ENCODE measurements around the gene EPB41L5. TPM values are rescaled to one million over a fixed set of nuclear protein-coding genes. Genes with fewer than 3 reads are reported as not detected.
"Not testable (repeated sequence)": the region's sequence is repeated elsewhere in the genome, so short reads cannot be mapped to it uniquely, and the experiment has no call there.

The EPB41L5 gene
- total RNA-seq, 4 donors from 2014 or later, result 13.7 to 49.7 (median 21.1) TPM

DNA sequence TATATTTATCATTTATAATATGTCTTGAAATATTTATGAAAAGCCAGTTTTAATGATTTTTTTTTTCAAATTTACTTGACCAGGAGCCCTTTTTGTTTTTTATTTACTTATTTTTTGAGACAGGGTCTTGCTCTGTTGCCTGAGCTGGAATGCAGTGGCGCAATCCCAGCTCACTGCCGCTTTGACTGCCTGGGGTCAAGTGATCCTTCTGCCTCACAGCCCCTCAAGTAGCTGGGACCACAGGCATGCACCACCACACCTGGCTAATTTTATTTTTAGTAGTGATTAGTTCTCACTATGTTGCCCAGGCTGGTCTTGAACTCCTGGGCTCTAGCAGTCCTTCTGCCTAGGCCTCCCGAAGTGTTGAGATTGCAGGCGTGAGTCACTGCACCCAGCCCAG lies 5.7 kb downstream of the EPB41L5 start:
- ATAC-seq, result no peak
- Histone ChIP-seq H3K4me3 (no peak overlapping the region), H3K27ac (no peak overlapping the region), H3K9me3 (peaks cover 0 to 3% (median 0%) of the 10 kb centered on the region in 3 donors), H3K4me1 (peaks cover 0 to 20% (median 0%) of the 10 kb centered on the region in 3 donors), H3K27me3 (no peaks in the 10 kb centered on the region), H3K36me3 (peaks cover 0 to 14% of the 10 kb centered on the region in 2 donors)
- 92 to 100% methylated on average over 4 of the region's 4 CpGs for WGBS, 2 donors (ENCODE audit: low coverage in 1 of 2)
- TF ChIP-seq EP300 (IDR thresholded peaks at IDR 0.05) (no peak), POLR2AphosphoS5 (IDR thresholded peaks at IDR 0.05) (no peak), POLR2A (IDR thresholded peaks at IDR 0.05) (no peak)
- TF ChIP-seq, protein P1, sequence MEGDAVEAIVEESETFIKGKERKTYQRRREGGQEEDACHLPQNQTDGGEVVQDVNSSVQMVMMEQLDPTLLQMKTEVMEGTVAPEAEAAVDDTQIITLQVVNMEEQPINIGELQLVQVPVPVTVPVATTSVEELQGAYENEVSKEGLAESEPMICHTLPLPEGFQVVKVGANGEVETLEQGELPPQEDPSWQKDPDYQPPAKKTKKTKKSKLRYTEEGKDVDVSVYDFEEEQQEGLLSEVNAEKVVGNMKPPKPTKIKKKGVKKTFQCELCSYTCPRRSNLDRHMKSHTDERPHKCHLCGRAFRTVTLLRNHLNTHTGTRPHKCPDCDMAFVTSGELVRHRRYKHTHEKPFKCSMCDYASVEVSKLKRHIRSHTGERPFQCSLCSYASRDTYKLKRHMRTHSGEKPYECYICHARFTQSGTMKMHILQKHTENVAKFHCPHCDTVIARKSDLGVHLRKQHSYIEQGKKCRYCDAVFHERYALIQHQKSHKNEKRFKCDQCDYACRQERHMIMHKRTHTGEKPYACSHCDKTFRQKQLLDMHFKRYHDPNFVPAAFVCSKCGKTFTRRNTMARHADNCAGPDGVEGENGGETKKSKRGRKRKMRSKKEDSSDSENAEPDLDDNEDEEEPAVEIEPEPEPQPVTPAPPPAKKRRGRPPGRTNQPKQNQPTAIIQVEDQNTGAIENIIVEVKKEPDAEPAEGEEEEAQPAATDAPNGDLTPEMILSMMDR (IDR thresholded peaks at IDR 0.05), result no peak

DNA sequence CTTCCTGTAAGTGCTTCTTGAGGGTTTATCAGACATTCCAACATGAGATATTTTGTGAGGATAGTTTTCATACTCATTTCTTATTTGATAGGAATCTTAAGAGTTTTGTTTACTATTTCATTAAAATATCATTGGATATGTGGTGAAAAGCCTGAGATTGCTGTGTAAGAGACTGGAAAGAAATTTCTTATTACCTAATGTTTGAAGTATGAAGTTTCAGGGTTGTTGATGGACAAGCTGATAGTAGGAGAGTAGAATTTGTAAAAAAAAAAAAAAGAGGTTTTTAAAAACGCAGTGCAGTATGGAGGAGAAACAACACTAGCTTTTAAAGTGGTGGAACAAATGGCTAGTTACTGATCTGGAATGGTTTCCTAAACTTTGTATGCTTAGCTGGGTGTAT lies 7.7 kb downstream of the EPB41L5 start:
- ATAC-seq, result no peak
- Histone ChIP-seq H3K4me1 (peaks cover 0 to 1% (median 0%) of the 10 kb centered on the region in 3 donors), H3K4me3 (no peak overlapping the region), H3K36me3 (peaks cover 0 to 22% of the 10 kb centered on the region in 2 donors), H3K9me3 (peaks cover 0 to 3% (median 0%) of the 10 kb centered on the region in 3 donors), H3K27ac (no peak overlapping the region), H3K27me3 (no peaks in the 10 kb centered on the region)
- 82 to 86% methylated on average over 1 of the region's 1 CpG for WGBS, 2 donors (ENCODE audit: low coverage in 1 of 2)
- no peak for TF ChIP-seq POLR2A (IDR thresholded peaks at IDR 0.05)
- TF ChIP-seq POLR2AphosphoS5 (IDR thresholded peaks at IDR 0.05), result no peak
- TF ChIP-seq, protein P1 (IDR thresholded peaks at IDR 0.05), result no peak
- TF ChIP-seq EP300 (IDR thresholded peaks at IDR 0.05), result no peak

DNA sequence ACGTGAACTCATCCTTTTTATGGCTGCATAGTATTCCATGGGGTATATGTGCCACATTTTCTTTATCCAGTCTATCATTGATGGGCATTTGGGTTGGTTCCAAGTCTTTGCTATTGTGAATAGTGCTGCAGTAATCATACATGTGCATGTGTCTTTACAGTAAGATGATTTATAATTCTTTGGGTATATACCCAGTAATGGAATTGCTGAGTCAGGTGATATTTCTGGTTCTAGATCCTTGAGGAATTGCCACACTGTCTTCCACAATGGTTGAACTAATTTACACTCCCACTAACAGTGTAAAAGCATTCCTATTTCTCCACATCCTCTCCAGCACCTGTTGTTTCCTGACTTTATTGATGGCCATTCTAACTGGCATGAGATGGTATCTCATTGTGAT lies 9.6 kb downstream of the EPB41L5 start:
- not testable (repeated sequence) for ATAC-seq, H3K4me1 ChIP-seq, H3K27ac ChIP-seq, H3K27me3 ChIP-seq, H3K9me3 ChIP-seq, H3K4me3 ChIP-seq
- H3K36me3 ChIP-seq, result peaks cover 0 to 22% of the 10 kb centered on the region in 2 donors
- no CpG with 5 or more reads among the region's 1 CpG for WGBS, 2 donors (ENCODE audit: low coverage in 1 of 2)

DNA sequence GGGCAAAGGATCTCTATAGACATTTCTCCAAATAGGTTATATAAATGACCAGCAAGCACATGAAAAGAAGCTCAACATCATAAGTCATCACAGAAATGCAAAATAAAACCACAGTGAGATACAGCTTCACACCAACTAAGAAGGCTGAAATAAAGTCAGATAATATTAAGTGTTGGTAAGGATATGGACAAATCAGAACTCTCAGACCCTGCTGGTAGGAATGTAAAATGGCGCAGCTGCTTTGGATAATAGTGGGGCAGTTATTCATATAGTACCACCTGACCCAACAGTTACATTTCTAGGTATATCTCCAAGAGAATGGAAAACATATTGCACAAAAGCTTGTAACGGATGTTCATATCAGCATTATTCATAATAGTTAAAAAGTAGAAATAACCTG lies 14.0 kb downstream of the EPB41L5 start:
- H3K4me3 ChIP-seq, result no peak overlapping the region
- ATAC-seq, result no peak
- H3K27me3 ChIP-seq, result no peaks in the 10 kb centered on the region
- 94 to 95% methylated on average over 2 of the region's 2 CpGs for WGBS, 2 donors (ENCODE audit: low coverage in 1 of 2)
- peaks cover 0 to 3% (median 0%) of the 10 kb centered on the region in 3 donors for H3K9me3 ChIP-seq
- no peak overlapping the region for H3K27ac ChIP-seq
- peaks cover 0 to 7% of the 10 kb centered on the region in 2 donors for H3K36me3 ChIP-seq
- no peaks in the 10 kb centered on the region for H3K4me1 ChIP-seq
- no peak for TF ChIP-seq POLR2AphosphoS5 (IDR thresholded peaks at IDR 0.05)
- TF ChIP-seq EP300 (IDR thresholded peaks at IDR 0.05), result no peak

DNA sequence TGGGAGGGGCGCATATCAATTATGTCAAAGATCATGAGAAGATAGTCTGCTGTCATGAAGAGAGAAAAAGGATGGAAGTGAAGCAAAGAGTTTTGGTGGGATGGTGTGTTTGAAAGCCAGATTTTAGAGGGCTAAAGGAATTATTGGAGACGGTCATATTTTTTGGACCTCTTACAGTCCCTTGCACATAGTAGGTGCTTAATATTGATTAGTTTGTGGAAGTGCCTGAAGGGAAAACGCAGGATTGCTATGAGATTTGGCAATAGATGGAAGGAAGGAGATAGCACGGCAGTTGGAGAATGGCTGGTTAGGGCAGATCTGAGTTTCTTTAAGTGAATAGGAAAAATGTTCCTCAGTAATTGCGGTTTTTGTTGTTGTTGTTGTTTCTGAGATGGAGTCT lies 15.9 kb downstream of the EPB41L5 start:
- no peak for ATAC-seq

More for the DNA sequence above, 15.9 kb downstream of the EPB41L5 start:
- Histone ChIP-seq H3K27ac (no peak overlapping the region), H3K4me3 (no peak overlapping the region), H3K9me3 (no peaks in the 10 kb centered on the region), H3K4me1 (no peaks in the 10 kb centered on the region), H3K36me3 (peaks cover 0 to 7% of the 10 kb centered on the region in 2 donors), H3K27me3 (no peaks in the 10 kb centered on the region)
- TF ChIP-seq POLR2A (IDR thresholded peaks at IDR 0.05) (no peak), EP300 (IDR thresholded peaks at IDR 0.05) (no peak), POLR2AphosphoS5 (IDR thresholded peaks at IDR 0.05) (no peak)
- TF ChIP-seq, protein P1 (IDR thresholded peaks at IDR 0.05), result no peak
- 94 to 95% methylated on average over 5 of the region's 5 CpGs for WGBS, 2 donors (ENCODE audit: low coverage in 1 of 2)
